SK-N-MC (cell line): ENCODE data around the gene DYNLT3.

Source experiments
- EZH2 ChIP-seq: fragments of 200-600 bp; sonication (generic); IDR thresholded peaks from one replicate; pipeline ENCODE4 v1.6.1; 2017; ENCODE audit warnings: antibody characterized with exemption
- POLR2AphosphoS5 ChIP-seq: IDR thresholded peaks from 2 replicates; pipeline ENCODE4 v1.6.1; 2012; ENCODE audit warnings: mild to moderate bottlenecking, low read depth, low read length, borderline replicate concordance

- TF ChIP-seq POLR2AphosphoS5, result no peak
- no peak for TF ChIP-seq EZH2
Measured at GRCh38 chrX:37862851-37863250, 15.5 kb upstream of the DYNLT3 start.
